Liver (tissue), 9 donors: ENCODE measurements around the gene PARD6B. TPM values are rescaled to one million over a fixed set of nuclear protein-coding genes. Genes with fewer than 3 reads are reported as not detected.

Source experiments
- DNase-seq: peaks from one replicate; pipeline ENCODE4 v3.0.0-alpha.2; 2017; ENCODE audit warnings: low spot score
- H3K27ac ChIP-seq, 2 donors: one replicate each; pipeline ENCODE4 v1.7.0; 2013; ENCODE audit warnings: inconsistent platforms in 2 of 2, low read length in 2 of 2, control low read depth in 1 of 2, low read depth in 1 of 2, mild to moderate bottlenecking in 1 of 2
- H3K27me3 ChIP-seq, 4 donors: one replicate each; pipeline versions ENCODE4 v1.6.1 to v1.7.0; 2013; ENCODE audit warnings: low read length in 3 of 4, inconsistent platforms in 1 of 4, mild to moderate bottlenecking in 1 of 4, moderate library complexity in 1 of 4; ENCODE audit not compliant: control insufficient read depth in 4 of 4, insufficient read depth in 4 of 4
- H3K36me3 ChIP-seq, 4 donors: one replicate each; pipeline versions ENCODE4 v1.6.1 to v1.7.0; 2013; ENCODE audit warnings: low read length in 3 of 4, mild to moderate bottlenecking in 3 of 4, low read depth in 1 of 4, moderate library complexity in 1 of 4; ENCODE audit not compliant: control insufficient read depth in 4 of 4, insufficient read depth in 3 of 4
- H3K4me1 ChIP-seq, 4 donors: one replicate each; pipeline versions ENCODE4 v1.6.1 to v1.7.0; 2013; ENCODE audit warnings: low read length in 3 of 4, mild to moderate bottlenecking in 3 of 4, moderate library complexity in 1 of 4; ENCODE audit not compliant: control insufficient read depth in 4 of 4, insufficient read depth in 4 of 4
- H3K4me3 ChIP-seq, 3 donors: one replicate each; pipeline versions ENCODE4 v1.6.1 to v1.7.0; 2013; ENCODE audit warnings: low read length in 3 of 3, control low read depth in 1 of 3, low read depth in 1 of 3, mild to moderate bottlenecking in 1 of 3
- H3K9ac ChIP-seq, 2 donors: one replicate each; pipeline ENCODE4 v1.7.0; 2013; ENCODE audit warnings: low read length in 2 of 2, mild to moderate bottlenecking in 2 of 2, moderate library complexity in 2 of 2, control low read depth in 1 of 2, low read depth in 1 of 2
- H3K9me3 ChIP-seq, 4 donors: one replicate each; pipeline versions ENCODE4 v1.6.1 to v1.7.0; 2013; ENCODE audit warnings: low read length in 3 of 4; ENCODE audit not compliant: control insufficient read depth in 4 of 4
- EGR1 ChIP-seq, 2 donors: IDR thresholded peaks; 2 replicates each; pipeline ENCODE4 v1.6.1; 2016 to 2018; ENCODE audit warnings: antibody characterized with exemption in 2 of 2, low read depth in 2 of 2
- FOXA1 ChIP-seq: IDR thresholded peaks from 2 replicates; pipeline ENCODE4 v1.6.1; 2016; ENCODE audit warnings: antibody characterized with exemption
- FOXA2 ChIP-seq: IDR thresholded peaks from 2 replicates; pipeline ENCODE4 v1.6.1; 2016; ENCODE audit warnings: antibody characterized with exemption
- GABPA ChIP-seq, 2 donors: IDR thresholded peaks in 1 of 2; conservative IDR thresholded peaks in 1 of 2; 2 replicates each; pipeline ENCODE4 v1.6.1; 2016; ENCODE audit warnings: antibody characterized with exemption in 2 of 2, mild to moderate bottlenecking in 1 of 2, moderate library complexity in 1 of 2
- HNF4A ChIP-seq, 2 donors: conservative IDR thresholded peaks; 2 replicates each; pipeline ENCODE4 v1.6.1; 2016; ENCODE audit warnings: antibody characterized with exemption in 2 of 2, mild to moderate bottlenecking in 2 of 2
- HNF4G ChIP-seq: IDR thresholded peaks from 2 replicates; pipeline ENCODE4 v1.6.1; 2016; ENCODE audit warnings: antibody characterized with exemption
- JUND ChIP-seq, 2 donors: IDR thresholded peaks; 2 replicates each; pipeline ENCODE4 v1.6.1; 2016; ENCODE audit warnings: antibody characterized with exemption in 2 of 2
- NR2F2 ChIP-seq: IDR thresholded peaks from 2 replicates; pipeline ENCODE4 v1.6.1; 2016; ENCODE audit warnings: antibody characterized with exemption
- RAD21 ChIP-seq, 2 donors: IDR thresholded peaks; 2 replicates each; pipeline ENCODE4 v1.6.1; 2016; ENCODE audit warnings: antibody characterized with exemption in 2 of 2, mild to moderate bottlenecking in 2 of 2
- RXRA ChIP-seq, 2 donors: IDR thresholded peaks; 2 replicates each; pipeline ENCODE4 v1.6.1; 2017 to 2018; ENCODE audit warnings: antibody characterized with exemption in 2 of 2, mild to moderate bottlenecking in 1 of 2
- SP1 ChIP-seq: IDR thresholded peaks from 2 replicates; pipeline ENCODE4 v1.6.1; 2018; ENCODE audit warnings: antibody characterized with exemption, mild to moderate bottlenecking
- TAF1 ChIP-seq: conservative IDR thresholded peaks from 2 replicates; pipeline ENCODE4 v1.6.1; 2016; ENCODE audit warnings: antibody characterized with exemption, mild to moderate bottlenecking
- YY1 ChIP-seq: IDR thresholded peaks from 2 replicates; pipeline ENCODE4 v1.6.1; 2016; ENCODE audit warnings: antibody characterized with exemption, mild to moderate bottlenecking
- WGBS: extraction: QIAGEN DNeasy Blood & Tissue Kit; methylation state at CpG from one replicate; pipeline ENCODE4 v1.1.7; 2013; 5-methylcytosine and 5-hydroxymethylcytosine counted together
- polyA plus RNA-seq, 2 donors: library from polyadenylated mRNA; stranded (reverse) in 1 of 2; unstranded in 1 of 2; fragments of 200-250 nt in 1 of 2; fragments of >200 nt in 1 of 2; fragmentation: Nextera tagmentation in 1 of 2; extraction: Ambion mirVana in 1 of 2; gene quantifications; one replicate each; pipeline versions ENCODE4 v1.2.1 to v1.2.3, GENCODE V29; 2013 to 2015
- total RNA-seq, 2 donors: library from RNA; depleted of rRNA; stranded (reverse); fragments of >200 nt; gene quantifications; one replicate each; pipeline ENCODE4 v1.2.3, GENCODE V29; 2014
- TF ChIP-seq, protein P1 (sequence below): IDR thresholded peaks from 2 replicates; pipeline ENCODE4 v1.6.1; 2016; ENCODE audit warnings: antibody characterized with exemption
- TF ChIP-seq, protein P2 (sequence below): IDR thresholded peaks from 2 replicates; pipeline ENCODE4 v1.6.1; 2016; ENCODE audit warnings: antibody characterized with exemption, mild to moderate bottlenecking
- TF ChIP-seq, protein P3 (sequence below): fragments of 150-350 bp; IDR thresholded peaks from 2 replicates; pipeline ENCODE4 v1.5.1; 2017; ENCODE audit warnings: improper control_type of control experiment, low read depth, low read length; ENCODE audit not compliant: missing input control
- TF ChIP-seq, protein P4 (sequence below): IDR thresholded peaks from 2 replicates; pipeline ENCODE4 v1.6.1; 2016; ENCODE audit warnings: antibody characterized with exemption
- TF ChIP-seq, protein P5 (sequence below): IDR thresholded peaks from 2 replicates; pipeline ENCODE4 v1.6.1; 2016; ENCODE audit warnings: antibody characterized with exemption
- donor health status: healthy.
- donor health status: healthy.
- donor health status: healthy.
- donor health status: healthy.
- donor health status: healthy.

The PARD6B gene
- total and polyA plus RNA-seq, 4 donors, result 1.2 to 8.8 (median 5.9) TPM

DNA sequence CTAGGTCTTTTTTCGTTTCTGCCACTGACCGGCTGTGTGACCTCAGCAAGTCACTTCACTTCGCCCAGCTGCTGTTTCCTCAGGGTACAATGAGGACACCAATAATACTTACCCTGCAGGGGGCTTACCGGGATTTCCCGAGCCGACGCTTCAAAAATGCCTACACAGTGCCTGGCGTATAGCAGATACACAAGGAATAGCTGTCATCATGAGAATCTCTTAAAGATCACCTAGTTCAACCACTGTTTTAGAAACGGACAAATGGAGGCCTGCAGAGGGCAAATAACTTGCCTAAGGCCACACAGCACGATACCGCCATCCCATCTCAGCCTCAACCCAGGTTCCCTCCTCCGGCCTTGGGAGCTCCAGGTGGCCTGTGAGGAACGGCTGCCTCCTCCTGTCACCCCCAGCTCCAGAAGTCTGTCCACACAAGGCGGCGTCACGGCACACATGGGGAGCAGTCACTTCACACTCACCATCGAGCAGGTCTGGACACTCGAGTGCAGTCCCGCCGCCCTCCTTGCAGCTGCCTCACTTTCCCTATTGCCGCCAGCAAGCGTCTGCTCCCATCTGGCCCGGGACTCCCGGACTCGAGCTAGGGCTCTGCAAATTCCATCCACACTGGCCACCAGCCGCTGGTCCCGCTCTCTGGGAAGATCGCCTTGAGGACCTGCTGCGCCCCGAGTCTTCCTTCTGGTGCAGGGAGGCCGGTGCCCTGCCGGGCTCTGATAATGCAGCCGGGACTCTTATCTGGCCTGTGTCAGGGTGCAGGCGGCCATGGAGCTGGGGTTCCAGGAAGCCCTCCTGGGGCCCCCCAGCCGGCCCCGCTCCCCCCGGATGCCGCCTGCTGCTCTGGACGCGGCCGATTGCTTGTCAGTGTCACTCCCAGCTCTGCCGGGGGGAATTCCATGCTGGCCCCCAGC lies 40.5 kb upstream of the PARD6B start, which contains the start of gene RIPOR3:
Gene RIPOR3, minus strand, starts transcription at position 893 of the 923 bp plus-strand sequence. Its CDS starts 414 bp downstream, at position 479.
- Histone ChIP-seq H3K27ac (peak within 1 kb of the TSS; percentile 47 to 54), H3K9ac (no peak within 1 kb of the TSS), H3K4me1 (peaks cover 0 to 8% (median 1%) of the 10 kb centered on the region in 4 donors), H3K4me3 (peak within 1 kb of the TSS in 2 of 3 donors; percentile 12 to 39), H3K36me3 (no peaks in the 10 kb centered on the region), H3K27me3 (no peaks in the 10 kb centered on the region), H3K9me3 (no peaks in the 10 kb centered on the region)
- TF ChIP-seq, protein P1, sequence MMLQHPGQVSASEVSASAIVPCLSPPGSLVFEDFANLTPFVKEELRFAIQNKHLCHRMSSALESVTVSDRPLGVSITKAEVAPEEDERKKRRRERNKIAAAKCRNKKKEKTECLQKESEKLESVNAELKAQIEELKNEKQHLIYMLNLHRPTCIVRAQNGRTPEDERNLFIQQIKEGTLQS, result no peak
- no peak for TF ChIP-seq NR2F2
- TF ChIP-seq, protein P2, sequence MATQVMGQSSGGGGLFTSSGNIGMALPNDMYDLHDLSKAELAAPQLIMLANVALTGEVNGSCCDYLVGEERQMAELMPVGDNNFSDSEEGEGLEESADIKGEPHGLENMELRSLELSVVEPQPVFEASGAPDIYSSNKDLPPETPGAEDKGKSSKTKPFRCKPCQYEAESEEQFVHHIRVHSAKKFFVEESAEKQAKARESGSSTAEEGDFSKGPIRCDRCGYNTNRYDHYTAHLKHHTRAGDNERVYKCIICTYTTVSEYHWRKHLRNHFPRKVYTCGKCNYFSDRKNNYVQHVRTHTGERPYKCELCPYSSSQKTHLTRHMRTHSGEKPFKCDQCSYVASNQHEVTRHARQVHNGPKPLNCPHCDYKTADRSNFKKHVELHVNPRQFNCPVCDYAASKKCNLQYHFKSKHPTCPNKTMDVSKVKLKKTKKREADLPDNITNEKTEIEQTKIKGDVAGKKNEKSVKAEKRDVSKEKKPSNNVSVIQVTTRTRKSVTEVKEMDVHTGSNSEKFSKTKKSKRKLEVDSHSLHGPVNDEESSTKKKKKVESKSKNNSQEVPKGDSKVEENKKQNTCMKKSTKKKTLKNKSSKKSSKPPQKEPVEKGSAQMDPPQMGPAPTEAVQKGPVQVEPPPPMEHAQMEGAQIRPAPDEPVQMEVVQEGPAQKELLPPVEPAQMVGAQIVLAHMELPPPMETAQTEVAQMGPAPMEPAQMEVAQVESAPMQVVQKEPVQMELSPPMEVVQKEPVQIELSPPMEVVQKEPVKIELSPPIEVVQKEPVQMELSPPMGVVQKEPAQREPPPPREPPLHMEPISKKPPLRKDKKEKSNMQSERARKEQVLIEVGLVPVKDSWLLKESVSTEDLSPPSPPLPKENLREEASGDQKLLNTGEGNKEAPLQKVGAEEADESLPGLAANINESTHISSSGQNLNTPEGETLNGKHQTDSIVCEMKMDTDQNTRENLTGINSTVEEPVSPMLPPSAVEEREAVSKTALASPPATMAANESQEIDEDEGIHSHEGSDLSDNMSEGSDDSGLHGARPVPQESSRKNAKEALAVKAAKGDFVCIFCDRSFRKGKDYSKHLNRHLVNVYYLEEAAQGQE, result no peak
- TF ChIP-seq, protein P3, sequence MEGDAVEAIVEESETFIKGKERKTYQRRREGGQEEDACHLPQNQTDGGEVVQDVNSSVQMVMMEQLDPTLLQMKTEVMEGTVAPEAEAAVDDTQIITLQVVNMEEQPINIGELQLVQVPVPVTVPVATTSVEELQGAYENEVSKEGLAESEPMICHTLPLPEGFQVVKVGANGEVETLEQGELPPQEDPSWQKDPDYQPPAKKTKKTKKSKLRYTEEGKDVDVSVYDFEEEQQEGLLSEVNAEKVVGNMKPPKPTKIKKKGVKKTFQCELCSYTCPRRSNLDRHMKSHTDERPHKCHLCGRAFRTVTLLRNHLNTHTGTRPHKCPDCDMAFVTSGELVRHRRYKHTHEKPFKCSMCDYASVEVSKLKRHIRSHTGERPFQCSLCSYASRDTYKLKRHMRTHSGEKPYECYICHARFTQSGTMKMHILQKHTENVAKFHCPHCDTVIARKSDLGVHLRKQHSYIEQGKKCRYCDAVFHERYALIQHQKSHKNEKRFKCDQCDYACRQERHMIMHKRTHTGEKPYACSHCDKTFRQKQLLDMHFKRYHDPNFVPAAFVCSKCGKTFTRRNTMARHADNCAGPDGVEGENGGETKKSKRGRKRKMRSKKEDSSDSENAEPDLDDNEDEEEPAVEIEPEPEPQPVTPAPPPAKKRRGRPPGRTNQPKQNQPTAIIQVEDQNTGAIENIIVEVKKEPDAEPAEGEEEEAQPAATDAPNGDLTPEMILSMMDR, result no peak
- TF ChIP-seq YY1, result no peak
- no peak for TF ChIP-seq RAD21 (IDR thresholded peaks at IDR 0.05)
- TF ChIP-seq RXRA (IDR thresholded peaks at IDR 0.05), result no peak
- TF ChIP-seq GABPA (IDR thresholded peaks at IDR 0.05 in 1 of 2, conservative IDR thresholded peaks at IDR 0.05 in 1 of 2), result no peak
- TF ChIP-seq HNF4A (conservative IDR thresholded peaks at IDR 0.05), result no peak
- no peak for TF ChIP-seq HNF4G
- no peak for TF ChIP-seq JUND (IDR thresholded peaks at IDR 0.05)
- TF ChIP-seq SP1, result no peak
- no peak for TF ChIP-seq FOXA2
- TF ChIP-seq EGR1 (IDR thresholded peaks at IDR 0.05; ENCODE audit: low read depth in 2 of 2), result no peak
- TF ChIP-seq TAF1, result no peak
- TF ChIP-seq, protein P4, sequence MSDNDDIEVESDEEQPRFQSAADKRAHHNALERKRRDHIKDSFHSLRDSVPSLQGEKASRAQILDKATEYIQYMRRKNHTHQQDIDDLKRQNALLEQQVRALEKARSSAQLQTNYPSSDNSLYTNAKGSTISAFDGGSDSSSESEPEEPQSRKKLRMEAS, result no peak
- TF ChIP-seq, protein P5, sequence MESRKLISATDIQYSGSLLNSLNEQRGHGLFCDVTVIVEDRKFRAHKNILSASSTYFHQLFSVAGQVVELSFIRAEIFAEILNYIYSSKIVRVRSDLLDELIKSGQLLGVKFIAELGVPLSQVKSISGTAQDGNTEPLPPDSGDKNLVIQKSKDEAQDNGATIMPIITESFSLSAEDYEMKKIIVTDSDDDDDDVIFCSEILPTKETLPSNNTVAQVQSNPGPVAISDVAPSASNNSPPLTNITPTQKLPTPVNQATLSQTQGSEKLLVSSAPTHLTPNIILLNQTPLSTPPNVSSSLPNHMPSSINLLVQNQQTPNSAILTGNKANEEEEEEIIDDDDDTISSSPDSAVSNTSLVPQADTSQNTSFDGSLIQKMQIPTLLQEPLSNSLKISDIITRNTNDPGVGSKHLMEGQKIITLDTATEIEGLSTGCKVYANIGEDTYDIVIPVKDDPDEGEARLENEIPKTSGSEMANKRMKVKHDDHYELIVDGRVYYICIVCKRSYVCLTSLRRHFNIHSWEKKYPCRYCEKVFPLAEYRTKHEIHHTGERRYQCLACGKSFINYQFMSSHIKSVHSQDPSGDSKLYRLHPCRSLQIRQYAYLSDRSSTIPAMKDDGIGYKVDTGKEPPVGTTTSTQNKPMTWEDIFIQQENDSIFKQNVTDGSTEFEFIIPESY, result no peak
- TF ChIP-seq FOXA1, result no peak
- DNase-seq, result peak; percentile 87
- WGBS, result 46% methylated on average over 42 of the region's 42 CpGs
